MCF 10A (cell line): ENCODE results near the gene NTMT1. TPM values are rescaled to one million over a fixed set of nuclear protein-coding genes. Genes with fewer than 3 reads are reported as not detected.

Source experiments
- BruUV-seq: library from RNA; stranded (reverse); fragments of 400-500 nt; replicated peaks from 2 replicates; lab custom pipeline; 2021; lab: Mats Ljungman, UMichigan
- CTCF ChIA-PET: fragments of 300-600 bp; sonication (Branson Sonifier 250); formaldehyde crosslinking; extraction: SDS; loops from one replicate; lab custom pipeline; 2021; ENCODE audit warnings: antibody characterized with exemption, inconsistent platforms; lab: Yijun Ruan, JAX
- POLR2A ChIA-PET: fragments of 300-600, 350-650 bp; sonication (Branson Sonifier 250); formaldehyde crosslinking; extraction: SDS; loops from one replicate; lab custom pipeline; 2020; ENCODE audit warnings: antibody characterized with exemption, inconsistent platforms; lab: Yijun Ruan, JAX
- DNase-seq: peaks from one replicate; pipeline ENCODE4 v3.0.0-alpha.2; 2018; ENCODE audit not compliant: unreplicated experiment
- H3K27ac Mint-ChIP-seq: one replicate; pipeline ENCODE4 v1.8.0; 2022; ENCODE audit warnings: mild to moderate bottlenecking, low read depth, mixed read lengths; ENCODE audit not compliant: unreplicated experiment
- H3K27me3 Mint-ChIP-seq: one replicate; pipeline ENCODE4 v1.8.0; 2022; ENCODE audit warnings: mixed read lengths; ENCODE audit not compliant: insufficient read depth, unreplicated experiment
- H3K36me3 Mint-ChIP-seq: one replicate; pipeline ENCODE4 v1.8.0; 2022; ENCODE audit warnings: mild to moderate bottlenecking, moderate library complexity, mixed read lengths; ENCODE audit not compliant: insufficient read depth, unreplicated experiment
- H3K4me1 Mint-ChIP-seq: one replicate; pipeline ENCODE4 v1.8.0; 2022; ENCODE audit warnings: mixed read lengths; ENCODE audit not compliant: insufficient read depth, unreplicated experiment
- H3K4me3 Mint-ChIP-seq: one replicate; pipeline ENCODE4 v1.8.0; 2022; ENCODE audit warnings: mild to moderate bottlenecking, moderate library complexity, mixed read lengths; ENCODE audit not compliant: unreplicated experiment
- H3K9me3 Mint-ChIP-seq: one replicate; pipeline ENCODE4 v1.8.0; 2022; ENCODE audit warnings: mixed read lengths; ENCODE audit not compliant: unreplicated experiment
- CTCF ChIP-seq: fragments of 200-600 bp; IDR thresholded peaks from one replicate; pipeline ENCODE4 v1.8.0; 2022; ENCODE audit warnings: antibody characterized with exemption, mild to moderate bottlenecking; ENCODE audit not compliant: unreplicated experiment
- intact Hi-C: fragments of 100-400 bp; cut with micrococcal nuclease; formaldehyde crosslinking; loops from 2 replicates; pipeline ENCODE4 v1.14.1; 2022
- total RNA-seq: library from RNA; stranded (reverse); gene quantifications from 2 replicates; pipeline ENCODE4 v1.2.3, GENCODE V29; 2022

NTMT1 gene
- total RNA-seq, 1 experiment from 2014 or later = 49.2 TPM

- Mint-ChIP-seq H3K4me3 (no peak overlapping the region), H3K9me3 (no peaks in the 10 kb centered on the region), H3K36me3 (no peaks in the 10 kb centered on the region), H3K27me3 (peaks cover 34% of the 10 kb centered on the region), H3K27ac (no peak overlapping the region), H3K4me1 (no peaks in the 10 kb centered on the region)
- BruUV-seq = no TSS peak
- TF ChIP-seq CTCF = no peak
- POLR2A ChIA-PET = interaction anchor here (0.6 to 0.9 kb wide), 3 partner anchors 28 to 615 kb away, joined by 3 to 4 read pairs (median 3); no protein-coding TSS in a partner anchor
- CTCF ChIA-PET = no interaction called here
- no peak for DNase-seq
- intact Hi-C loops = no loop called here
Observed at GRCh38 chr9:129672702-129673101, 46.7 kb downstream of the NTMT1 start.

- no peaks in the 10 kb centered on the region for H3K4me1 Mint-ChIP-seq
- H3K36me3 Mint-ChIP-seq = no peaks in the 10 kb centered on the region
- TF ChIP-seq CTCF = no peak
- ChIA-PET POLR2A (interaction anchor here (0.6 to 0.9 kb wide), 2 partner anchors 130 to 616 kb away, joined by 3 to 4 read pairs; no protein-coding TSS in a partner anchor), CTCF (no interaction called here)
- no TSS peak for BruUV-seq
- no peak overlapping the region for H3K27ac Mint-ChIP-seq
- H3K9me3 Mint-ChIP-seq = no peaks in the 10 kb centered on the region
- no peak overlapping the region for H3K4me3 Mint-ChIP-seq
- peaks cover 42% of the 10 kb centered on the region for H3K27me3 Mint-ChIP-seq
- intact Hi-C loops = no loop called here
- DNase-seq = no peak
Observed at GRCh38 chr9:129673602-129674001, 47.6 kb downstream of the NTMT1 start.

GRCh38 chr9:129674229-129674628 lies 48.3 kb downstream of the NTMT1 start:
- H3K27ac Mint-ChIP-seq = no peak overlapping the region
- no peak for TF ChIP-seq CTCF
- no peak overlapping the region for H3K4me3 Mint-ChIP-seq
- intact Hi-C loops = no loop called here
- peaks cover 45% of the 10 kb centered on the region for H3K27me3 Mint-ChIP-seq
- H3K36me3 Mint-ChIP-seq = no peaks in the 10 kb centered on the region
- CTCF ChIA-PET = no interaction called here
- POLR2A ChIA-PET = no interaction called here
- no peaks in the 10 kb centered on the region for H3K4me1 Mint-ChIP-seq
- H3K9me3 Mint-ChIP-seq = no peaks in the 10 kb centered on the region
- BruUV-seq = no TSS peak
- no peak for DNase-seq

GRCh38 chr9:129675620-129676019 lies 49.7 kb downstream of the NTMT1 start:
- no peak for DNase-seq
- Mint-ChIP-seq H3K9me3 (no peaks in the 10 kb centered on the region), H3K27ac (no peak overlapping the region), H3K27me3 (peaks cover 51% of the 10 kb centered on the region), H3K4me1 (no peaks in the 10 kb centered on the region), H3K36me3 (no peaks in the 10 kb centered on the region), H3K4me3 (no peak overlapping the region)
- ChIA-PET CTCF (no interaction called here), POLR2A (no interaction called here)
- TF ChIP-seq CTCF = no peak
- BruUV-seq = no TSS peak
- intact Hi-C loops = no loop called here
